Neural progenitor cell (in vitro differentiated cells): ENCODE results near the gene FRMD5.

Experiments
- CTCF ChIP-seq: fragments of 200-600 bp; sonication (generic); IDR thresholded peaks from 2 replicates; pipeline ENCODE4 v1.5.1; 2017; ENCODE audit warnings: antibody characterized with exemption, mild to moderate bottlenecking
- EZH2 ChIP-seq: fragments of 200-600 bp; sonication (generic); IDR thresholded peaks from 2 replicates; pipeline ENCODE4 v1.6.1; 2017; ENCODE audit warnings: antibody characterized with exemption, mild to moderate bottlenecking, moderate library complexity

- TF ChIP-seq EZH2 (no peak), CTCF (no peak)
These were observed 45.8 kb downstream of the FRMD5 start for GRCh38 chr15:44149224-44149623.
